Retinal pigment epithelial cell (primary cell): ENCODE measurements around the gene RAMACL.

Experiments used
- DNase-seq: peaks from one replicate; pipeline ENCODE4 v3.0.0-alpha.2; 2010; ENCODE audit warnings: low read depth
- H3K4me3 ChIP-seq: 2 replicates; pipeline ENCODE4 v1.5.1; 2011; ENCODE audit warnings: mild to moderate bottlenecking, low read length, control low read depth, moderate library complexity
- CTCF ChIP-seq: conservative IDR thresholded peaks from 2 replicates; pipeline ENCODE4 v1.5.1; 2011; ENCODE audit warnings: low read depth, low read length, control low read depth, inconsistent platforms

Gene RAMACL

GRCh38 chr6:166589337-166589731, 2.9 kb upstream of the RAMACL start:
- no peak for DNase-seq
- H3K4me3 ChIP-seq, result no peak overlapping the region
- no peak for TF ChIP-seq CTCF

- TF ChIP-seq CTCF, result no peak
- no peak overlapping the region for H3K4me3 ChIP-seq
- no peak for DNase-seq
Measured at GRCh38 chr6:166588691-166589336, 2.3 kb upstream of the RAMACL start.

GRCh38 chr6:166587631-166588413, 1.3 kb upstream of the RAMACL start:
- no peak overlapping the region for H3K4me3 ChIP-seq
- TF ChIP-seq CTCF, result no peak
- DNase-seq, result no peak

- H3K4me3 ChIP-seq, result no peak overlapping the region
- no peak for TF ChIP-seq CTCF
- no peak for DNase-seq
Measured at GRCh38 chr6:166584853-166585429, 1.5 kb downstream of the RAMACL start.

- no peak for DNase-seq
- no peak for TF ChIP-seq CTCF
- H3K4me3 ChIP-seq, result no peak overlapping the region
Measured at GRCh38 chr6:166584155-166584554, 2.3 kb downstream of the RAMACL start.

- H3K4me3 ChIP-seq, result no peak overlapping the region
- DNase-seq, result no peak
- TF ChIP-seq CTCF, result no peak
Measured at GRCh38 chr6:166583230-166583965, 3.1 kb downstream of the RAMACL start.
